NT2/D1 (cell line): ENCODE measurements around the gene KLK2.

Experiments used
- SUZ12 ChIP-seq: IDR thresholded peaks from 2 replicates; pipeline ENCODE4 v1.6.1; 2011; ENCODE audit not compliant: insufficient read length, insufficient read depth; ENCODE audit errors: extremely low read depth
- YY1 ChIP-seq: IDR thresholded peaks from 2 replicates; pipeline ENCODE4 v1.6.1; 2011; ENCODE audit not compliant: insufficient read length, insufficient read depth
- ZNF274 ChIP-seq: IDR thresholded peaks from 2 replicates; pipeline ENCODE4 v1.6.1; 2011; ENCODE audit warnings: mild to moderate bottlenecking, low read depth, low read length

- TF ChIP-seq ZNF274, result no peak
- no peak for TF ChIP-seq YY1
- TF ChIP-seq SUZ12, result no peak
These were observed 14.4 kb upstream of the KLK2 start for GRCh38 chr19:50858886-50859285.
